H1 (cell line): ENCODE measurements around the gene ATXN2. TPM values are rescaled to one million over a fixed set of nuclear protein-coding genes. Genes with fewer than 3 reads are reported as not detected.

ENCODE experiments used
- CHD7 ChIP-seq: fragments of 300-600 bp; sonication (generic); IDR thresholded peaks from 2 replicates; pipeline ENCODE4 v1.7.1; 2012; ENCODE audit warnings: low read length, moderate library complexity, mild to moderate bottlenecking, inconsistent platforms; ENCODE audit not compliant: insufficient replicate concordance
- HDAC6 ChIP-seq: IDR thresholded peaks from one replicate; pipeline ENCODE4 v1.7.1; 2012; ENCODE audit warnings: low read depth, mild to moderate bottlenecking, inconsistent platforms, low read length, moderate library complexity
- SIRT6 ChIP-seq: IDR thresholded peaks from one replicate; pipeline ENCODE4 v1.7.1; 2012; ENCODE audit warnings: low read length, inconsistent platforms
- polyA plus RNA-seq, 7 experiments: library from polyadenylated mRNA; depleted of rRNA in 3 of 7; stranded (reverse) in 5 of 7; unstranded in 2 of 7; fragments of >200 nt in 5 of 7; fragments of 200-250 nt in 2 of 7; gene quantifications; 1 replicate in 5 of 7; 2 replicates in 1 of 7; 4 replicates in 1 of 7; pipeline versions ENCODE4 v1.2.1 to v1.2.3, GENCODE V29; 2011 to 2013; ENCODE audit warnings: missing spikeins in 2 of 7, mixed read lengths in 2 of 7
- total RNA-seq: library from RNA; stranded (reverse); fragmentation: NEBNext Ultra II Directional; extraction: Animal tissue kit (Norgen Biotek cat#: 25700); gene quantifications from 2 replicates; pipeline ENCODE4 v1.2.1, GENCODE V29; 2021

The ATXN2 gene
- total and polyA plus RNA-seq, 2 of the 8 experiments (the other 6 are each of a cell fraction or from before 2014, with no cell fraction given) = 46.6 to 80.7 TPM

DNA sequence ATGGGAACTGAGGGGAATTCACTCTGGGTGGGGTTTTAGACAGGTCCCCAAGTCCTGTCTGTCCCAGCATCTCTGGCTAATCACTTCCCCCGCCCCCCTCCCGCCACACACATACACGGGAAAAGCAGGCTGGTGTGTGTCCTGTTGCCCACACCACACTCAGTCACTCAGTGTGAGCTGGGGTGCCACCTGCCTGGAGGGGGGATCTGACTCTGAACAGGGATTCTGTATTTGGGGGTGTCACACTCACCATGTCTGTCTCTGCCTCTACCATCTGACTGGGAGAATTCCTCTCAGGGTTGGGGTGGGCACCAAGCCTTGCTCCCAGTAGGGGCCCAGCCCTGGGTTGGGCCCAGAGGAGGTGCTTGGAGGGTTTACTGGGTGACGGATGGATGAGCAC is 162.3 kb downstream of the ATXN2 start (continued):
- TF ChIP-seq CHD7 (no peak), SIRT6 (no peak), HDAC6 (no peak)
